Activated CD4-positive, alpha-beta T cell treated with anti-CD3 and anti-CD28 coated beads for 1 hour (primary cell): ENCODE results near the gene TMEM131.
"Not testable (repeated sequence)": the region's sequence is repeated elsewhere in the genome, so short reads cannot be mapped to it uniquely, and the experiment has no call there.

Source experiments
- DNase-seq: peaks from one replicate; pipeline ENCODE4 v3.0.0-alpha.2; 2020

Gene TMEM131

GRCh38 chr2:97953853-97954252 lies 41.9 kb downstream of the TMEM131 start:
- no peak for DNase-seq

- no peak for DNase-seq
These were observed 43.4 kb downstream of the TMEM131 start for GRCh38 chr2:97952357-97952756.

GRCh38 chr2:97951155-97951680 lies 44.5 kb downstream of the TMEM131 start:
- DNase-seq, result no peak

GRCh38 chr2:97950329-97951154 lies 45.2 kb downstream of the TMEM131 start:
- no peak for DNase-seq

- no peak for DNase-seq
These were observed 46.8 kb downstream of the TMEM131 start for GRCh38 chr2:97948926-97949325.

GRCh38 chr2:97945791-97946190 lies 50.0 kb downstream of the TMEM131 start:
- DNase-seq, result no peak

- no peak for DNase-seq
These were observed 58.9 kb downstream of the TMEM131 start for GRCh38 chr2:97936881-97937280.

- DNase-seq, result no peak
These were observed 59.5 kb downstream of the TMEM131 start for GRCh38 chr2:97936199-97936598.

- no peak for DNase-seq
These were observed 60.0 kb downstream of the TMEM131 start for GRCh38 chr2:97935719-97936161.

- DNase-seq, result no peak
These were observed 62.6 kb downstream of the TMEM131 start for GRCh38 chr2:97932975-97933662.

- no peak for DNase-seq
These were observed 63.9 kb downstream of the TMEM131 start for GRCh38 chr2:97931858-97932225.

GRCh38 chr2:97931118-97931857 lies 64.5 kb downstream of the TMEM131 start:
- DNase-seq, result no peak

- DNase-seq, result no peak
These were observed 67.2 kb downstream of the TMEM131 start for GRCh38 chr2:97928591-97928990.

GRCh38 chr2:97926946-97927345 lies 68.8 kb downstream of the TMEM131 start:
- DNase-seq, result no peak

GRCh38 chr2:97924194-97924593 lies 71.6 kb downstream of the TMEM131 start:
- DNase-seq, result no peak

GRCh38 chr2:97919858-97920257 lies 75.9 kb downstream of the TMEM131 start:
- no peak for DNase-seq

- no peak for DNase-seq
These were observed 76.9 kb downstream of the TMEM131 start for GRCh38 chr2:97918818-97919217.

GRCh38 chr2:97917668-97918067 lies 78.1 kb downstream of the TMEM131 start:
- DNase-seq, result not testable (repeated sequence)

GRCh38 chr2:97914691-97915213 lies 81.0 kb downstream of the TMEM131 start:
- DNase-seq, result no peak

GRCh38 chr2:97913846-97914245 lies 81.9 kb downstream of the TMEM131 start:
- DNase-seq, result no peak

- DNase-seq, result no peak
These were observed 83.7 kb downstream of the TMEM131 start for GRCh38 chr2:97911922-97912575.

GRCh38 chr2:97911206-97911921 lies 84.4 kb downstream of the TMEM131 start:
- no peak for DNase-seq
